ENCODE results near the gene DNAJC5. TPM values are rescaled to one million over a fixed set of nuclear protein-coding genes. Genes with fewer than 3 reads are reported as not detected.

The DNAJC5 gene
- total and polyA plus RNA-seq, 2 donors (not counting 1 experiment from before 2014, with no cell fraction given): 12.2 to 33.3 TPM

DNA sequence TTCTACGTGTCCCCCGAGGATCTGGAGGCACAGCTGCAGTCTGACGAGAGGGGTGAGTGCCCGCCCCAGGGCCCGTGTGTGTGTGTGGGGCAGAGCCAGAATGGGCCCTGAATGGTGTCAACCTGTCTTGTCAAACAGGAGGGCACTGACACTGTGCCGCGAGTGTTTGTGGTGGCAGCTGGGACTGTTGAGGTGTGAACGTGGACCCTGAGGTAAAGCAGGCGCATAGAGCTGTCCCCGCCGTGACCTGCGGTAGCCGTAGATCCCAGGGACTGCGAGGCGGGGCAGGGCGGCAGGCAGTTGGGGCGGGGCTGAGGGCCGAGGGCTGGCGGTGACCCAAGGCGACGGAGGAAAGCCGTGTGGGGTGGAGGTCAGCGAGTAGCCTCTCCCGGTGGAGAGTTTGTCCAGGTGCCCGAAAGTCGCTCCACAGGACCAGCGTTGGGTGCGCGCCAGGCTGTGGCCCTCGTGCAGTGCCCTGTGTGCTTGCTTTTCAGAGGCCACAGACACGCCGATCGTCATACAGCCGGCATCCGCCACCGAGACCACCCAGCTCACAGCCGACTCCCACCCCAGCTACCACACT, 36.1 kb downstream of the DNAJC5 start:
- ATAC-seq (ENCODE audit: low read depth): no peak
- H3K27me3 Mint-ChIP-seq: no peaks in the 10 kb centered on the region
- Histone ChIP-seq H3K27me3 (replicated peaks in 1 of 4; ENCODE audit: control extremely low read depth in 1 of 4, control insufficient read depth in 3 of 4, insufficient read depth in 4 of 4, low read length in 3 of 4) (no peaks in the 10 kb centered on the region), H3K9me3 (ENCODE audit: control extremely low read depth in 1 of 3, control insufficient read depth in 2 of 3, insufficient read depth in 1 of 3, low read length in 2 of 3) (no peaks in the 10 kb centered on the region), H3K9ac (ENCODE audit: low read length) (no peak overlapping the region), H3K4me1 (ENCODE audit: control insufficient read depth in 2 of 2, insufficient read depth in 2 of 2, low read length in 2 of 2) (no peaks in the 10 kb centered on the region), H3K4me3 (ENCODE audit: control extremely low read depth in 1 of 5, extremely low read depth in 1 of 5, insufficient read depth in 1 of 5, low read depth in 2 of 5, low read length in 4 of 5) (no peak overlapping the region), H2AFZ (ENCODE audit: insufficient read depth, low read depth, low read length, poor library complexity, severe bottlenecking) (no peak overlapping the region), H4K20me1 (ENCODE audit: control insufficient read depth, insufficient read depth, low read length, poor library complexity, severe bottlenecking) (peaks cover 81% of the 10 kb centered on the region), H3K36me3 (replicated peaks in 1 of 2; ENCODE audit: control extremely low read depth in 1 of 2, control insufficient read depth in 1 of 2, extremely low read depth in 1 of 2, insufficient read depth in 2 of 2, low read length in 1 of 2) (peaks cover 0 to 70% of the 10 kb centered on the region in 2 experiments), H3K4me2 (replicated peaks; ENCODE audit: low read depth, low read length, poor library complexity, severe bottlenecking) (no peak overlapping the region), H3K79me2 (ENCODE audit: control insufficient read depth, insufficient read depth, low read length) (peaks cover 75% of the 10 kb centered on the region), H3K27ac (ENCODE audit: low read length in 2 of 2) (no peak overlapping the region)
- no peaks in the 10 kb centered on the region for H3K9me3 Mint-ChIP-seq (ENCODE audit: insufficient read depth)
- intact Hi-C loops (cut with micrococcal nuclease): no loop called here
- WGBS (ENCODE audit: insufficient coverage): 97% methylated on average over 36 of the region's 37 CpGs
- no peak for DNase-seq
- ChIA-PET POLR2A (no interaction called here), CTCF (no interaction called here)
- no peaks in the 10 kb centered on the region for H3K4me1 Mint-ChIP-seq
- TF ChIP-seq EZH2 (IDR thresholded peaks at IDR 0.05; ENCODE audit: borderline replicate concordance, insufficient read depth, low read depth, low read length, poor library complexity, severe bottlenecking): no peak
- TF ChIP-seq, protein P1, sequence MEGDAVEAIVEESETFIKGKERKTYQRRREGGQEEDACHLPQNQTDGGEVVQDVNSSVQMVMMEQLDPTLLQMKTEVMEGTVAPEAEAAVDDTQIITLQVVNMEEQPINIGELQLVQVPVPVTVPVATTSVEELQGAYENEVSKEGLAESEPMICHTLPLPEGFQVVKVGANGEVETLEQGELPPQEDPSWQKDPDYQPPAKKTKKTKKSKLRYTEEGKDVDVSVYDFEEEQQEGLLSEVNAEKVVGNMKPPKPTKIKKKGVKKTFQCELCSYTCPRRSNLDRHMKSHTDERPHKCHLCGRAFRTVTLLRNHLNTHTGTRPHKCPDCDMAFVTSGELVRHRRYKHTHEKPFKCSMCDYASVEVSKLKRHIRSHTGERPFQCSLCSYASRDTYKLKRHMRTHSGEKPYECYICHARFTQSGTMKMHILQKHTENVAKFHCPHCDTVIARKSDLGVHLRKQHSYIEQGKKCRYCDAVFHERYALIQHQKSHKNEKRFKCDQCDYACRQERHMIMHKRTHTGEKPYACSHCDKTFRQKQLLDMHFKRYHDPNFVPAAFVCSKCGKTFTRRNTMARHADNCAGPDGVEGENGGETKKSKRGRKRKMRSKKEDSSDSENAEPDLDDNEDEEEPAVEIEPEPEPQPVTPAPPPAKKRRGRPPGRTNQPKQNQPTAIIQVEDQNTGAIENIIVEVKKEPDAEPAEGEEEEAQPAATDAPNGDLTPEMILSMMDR (IDR thresholded peaks at IDR 0.05): no peak
- no peak overlapping the region for H3K4me3 Mint-ChIP-seq
- no peak overlapping the region for H3K27ac Mint-ChIP-seq

DNA sequence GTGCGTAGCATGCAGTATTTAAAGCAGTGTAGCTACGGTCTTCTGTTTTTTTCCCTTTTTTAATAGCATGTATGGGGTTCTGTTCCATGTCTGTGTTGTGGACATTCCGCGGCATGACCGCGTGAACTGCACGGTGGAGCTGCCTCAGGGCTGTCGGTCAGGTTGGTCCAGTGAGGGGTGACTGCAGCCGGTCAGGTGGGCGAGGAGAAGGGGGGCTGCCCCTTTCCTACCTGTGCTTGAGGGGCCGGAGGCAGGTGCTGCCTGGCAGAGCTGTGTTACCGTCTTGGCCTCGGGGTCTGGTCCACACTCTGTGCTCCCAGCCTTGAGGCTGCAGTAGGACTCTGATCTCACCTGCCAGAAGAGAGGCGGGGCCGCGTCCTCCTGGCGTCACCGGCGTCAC, 36.8 kb downstream of the DNAJC5 start:
- H3K9me3 Mint-ChIP-seq (ENCODE audit: insufficient read depth): no peaks in the 10 kb centered on the region
- Histone ChIP-seq H2AFZ (ENCODE audit: insufficient read depth, low read depth, low read length, poor library complexity, severe bottlenecking) (no peak overlapping the region), H3K9me3 (ENCODE audit: control extremely low read depth in 1 of 3, control insufficient read depth in 2 of 3, insufficient read depth in 1 of 3, low read length in 2 of 3) (no peaks in the 10 kb centered on the region), H3K4me3 (ENCODE audit: control extremely low read depth in 1 of 5, extremely low read depth in 1 of 5, insufficient read depth in 1 of 5, low read depth in 2 of 5, low read length in 4 of 5) (no peak overlapping the region), H3K36me3 (replicated peaks in 1 of 2; ENCODE audit: control extremely low read depth in 1 of 2, control insufficient read depth in 1 of 2, extremely low read depth in 1 of 2, insufficient read depth in 2 of 2, low read length in 1 of 2) (peaks cover 3 to 71% of the 10 kb centered on the region in 2 experiments), H3K4me2 (replicated peaks; ENCODE audit: low read depth, low read length, poor library complexity, severe bottlenecking) (no peak overlapping the region), H3K27ac (ENCODE audit: low read length in 2 of 2) (no peak overlapping the region), H3K9ac (ENCODE audit: low read length) (no peak overlapping the region), H3K4me1 (ENCODE audit: control insufficient read depth in 2 of 2, insufficient read depth in 2 of 2, low read length in 2 of 2) (no peaks in the 10 kb centered on the region), H3K79me2 (ENCODE audit: control insufficient read depth, insufficient read depth, low read length) (peaks cover 72% of the 10 kb centered on the region), H4K20me1 (ENCODE audit: control insufficient read depth, insufficient read depth, low read length, poor library complexity, severe bottlenecking) (peaks cover 79% of the 10 kb centered on the region), H3K27me3 (replicated peaks in 1 of 4; ENCODE audit: control extremely low read depth in 1 of 4, control insufficient read depth in 3 of 4, insufficient read depth in 4 of 4, low read length in 3 of 4) (no peaks in the 10 kb centered on the region)
- ATAC-seq (ENCODE audit: low read depth) (no peak), DNase-seq (no peak)
- no peaks in the 10 kb centered on the region for H3K27me3 Mint-ChIP-seq
- intact Hi-C loops (cut with micrococcal nuclease): no loop called here
- TF ChIP-seq EZH2 (IDR thresholded peaks at IDR 0.05; ENCODE audit: borderline replicate concordance, insufficient read depth, low read depth, low read length, poor library complexity, severe bottlenecking): no peak
- TF ChIP-seq, protein P1 (IDR thresholded peaks at IDR 0.05): no peak
- no peak overlapping the region for H3K4me3 Mint-ChIP-seq
- H3K27ac Mint-ChIP-seq: no peak overlapping the region
- POLR2A ChIA-PET: no interaction called here
- 98% methylated on average over 18 of the region's 19 CpGs for WGBS (ENCODE audit: insufficient coverage)
- CTCF ChIA-PET: no interaction called here
- H3K4me1 Mint-ChIP-seq: no peaks in the 10 kb centered on the region

Measured in B cell (primary cell).